K562 (cell line): ENCODE measurements around the gene SIGLEC5. TPM values are rescaled to one million over a fixed set of nuclear protein-coding genes. Genes with fewer than 3 reads are reported as not detected.

ENCODE experiments used
- CREB1 ChIP-seq, 2 experiments: sonication (generic) in 1 of 2; formaldehyde crosslinking in 1 of 2; IDR thresholded peaks; 2 replicates each; pipeline versions ENCODE4 v1.6.1 to v1.8.0; 2012 to 2022; ENCODE audit warnings: inconsistent platforms in 1 of 2, mild to moderate bottlenecking in 1 of 2, missing genetic modification reagents in 1 of 2, moderate library complexity in 1 of 2
- ESRRB ChIP-seq: fragments of 250-450 bp; sonication (Bioruptor Pico); IDR thresholded peaks from 2 replicates; pipeline ENCODE4 v1.5.0; 2020; ENCODE audit warnings: mild to moderate bottlenecking, moderate library complexity, borderline replicate concordance
- FOXK2 ChIP-seq, 2 experiments: fragments of 450-650 bp; IDR thresholded peaks in 1 of 2; conservative IDR thresholded peaks in 1 of 2; 2 replicates each; pipeline ENCODE4 v1.6.1; 2016; ENCODE audit warnings: low read depth in 2 of 2, mild to moderate bottlenecking in 1 of 2
- GTF2F1 ChIP-seq: IDR thresholded peaks from 2 replicates; pipeline ENCODE4 v1.6.1; 2011; ENCODE audit warnings: low read depth, low read length, improper control_type of control experiment
- HLTF ChIP-seq: fragments of 450-650 bp; IDR thresholded peaks from 2 replicates; pipeline ENCODE4 v1.6.1; 2016
- JUND ChIP-seq, 2 experiments: IDR thresholded peaks; 2 replicates in 1 of 2; 3 replicates in 1 of 2; pipeline ENCODE4 v1.6.1; 2011; ENCODE audit warnings: borderline replicate concordance in 2 of 2, low read depth in 2 of 2, low read length in 2 of 2, improper control_type of control experiment in 1 of 2, missing biosample characterization in 1 of 2, missing genetic modification characterization in 1 of 2, missing genetic modification reagents in 1 of 2
- NCOA1 ChIP-seq: fragments of 450-650 bp; IDR thresholded peaks from 2 replicates; pipeline ENCODE4 v1.6.1; 2016; ENCODE audit warnings: low read depth
- PTBP1 ChIP-seq: fragments of 200-400 bp; formaldehyde crosslinking; IDR thresholded peaks from 2 replicates; pipeline ENCODE4 v1.6.1; 2017; ENCODE audit warnings: low read depth, low read length
- PTTG1 ChIP-seq: fragments of 450-650 bp; IDR thresholded peaks from 2 replicates; pipeline ENCODE4 v1.6.1; 2016; ENCODE audit warnings: low read depth, mild to moderate bottlenecking, missing genetic modification characterization, missing compliant biosample characterization
- SIN3B ChIP-seq: fragments of 450-650 bp; IDR thresholded peaks from 2 replicates; pipeline ENCODE4 v1.6.1; 2017; ENCODE audit warnings: low read depth, mild to moderate bottlenecking, moderate library complexity
- SMARCE1 ChIP-seq: fragments of 450-650 bp; IDR thresholded peaks from 2 replicates; pipeline ENCODE4 v1.7.1; 2016; ENCODE audit warnings: mild to moderate bottlenecking
- ZEB2 ChIP-seq: fragments of 450-650 bp; IDR thresholded peaks from 2 replicates; pipeline ENCODE4 v1.6.1; 2016
- ZNF140 ChIP-seq: fragments of 250-450 bp; sonication (Bioruptor Pico); IDR thresholded peaks from 2 replicates; pipeline ENCODE4 v1.8.0; 2021; ENCODE audit warnings: moderate library complexity, mild to moderate bottlenecking, inconsistent platforms
- ZNF224 ChIP-seq: sonication (generic); formaldehyde crosslinking; IDR thresholded peaks from 2 replicates; pipeline ENCODE4 v1.8.0; 2022; ENCODE audit warnings: mild to moderate bottlenecking, missing genetic modification reagents
- ZNF23 ChIP-seq: fragments of 250-450 bp; sonication (Bioruptor Pico); IDR thresholded peaks from 2 replicates; pipeline ENCODE4 v1.4.0; 2020; ENCODE audit warnings: mild to moderate bottlenecking
- ZNF263 ChIP-seq: sonication (generic); formaldehyde crosslinking; IDR thresholded peaks from 2 replicates; pipeline ENCODE4 v1.8.0; 2022; ENCODE audit warnings: mild to moderate bottlenecking, missing genetic modification reagents, borderline replicate concordance
- ZNF41 ChIP-seq: fragments of 250-450 bp; sonication (Bioruptor Pico); conservative IDR thresholded peaks from 2 replicates; pipeline ENCODE4 v1.4.0; 2020; ENCODE audit warnings: mild to moderate bottlenecking
- ZNF583 ChIP-seq: fragments of 250-450 bp; sonication (Bioruptor Pico); IDR thresholded peaks from 2 replicates; pipeline ENCODE4 v1.4.0; 2020
- ZNF830 ChIP-seq: fragments of 250-450 bp; sonication (Bioruptor Pico); IDR thresholded peaks from 2 replicates; pipeline ENCODE4 v1.5.0; 2021; ENCODE audit warnings: mild to moderate bottlenecking
- polyA plus RNA-seq, 8 experiments: library from polyadenylated mRNA; depleted of rRNA in 4 of 8; stranded (reverse) in 5 of 8; unstranded in 3 of 8; fragments of >200 nt; fragmentation: Nextera tagmentation in 2 of 8; fragmentation: Illumina TruSeq in 1 of 8; extraction: Ambion mirVana in 2 of 8; extraction: Trizol in 1 of 8; gene quantifications; 2 replicates each; pipeline versions ENCODE4 v1.2.1 to v1.2.3, GENCODE V29; 2011 to 2014; ENCODE audit warnings: inconsistent platforms in 1 of 8, missing spikeins in 1 of 8
- total RNA-seq, 7 experiments: library from RNA; depleted of rRNA in 6 of 7; stranded (reverse); fragments of >200 nt in 6 of 7; fragmentation: Illumina TruSeq in 2 of 7; extraction: Trizol in 2 of 7; gene quantifications; 2 replicates each; pipeline versions ENCODE4 v1.2.1 to v1.2.3, GENCODE V29; 2011 to 2021; ENCODE audit warnings: low replicate concordance in 1 of 7
- TF ChIP-seq, protein P1 (sequence below), 3 experiments: fragments of 200-800 bp in 1 of 3; fragments of 250-450 bp in 1 of 3; fragments of 450-650 bp in 1 of 3; sonication (Bioruptor Pico) in 1 of 3; sonication (Bioruptor generic) in 1 of 3; formaldehyde crosslinking in 1 of 3; IDR thresholded peaks; 2 replicates each; pipeline versions ENCODE4 v1.6.1 to v1.8.0; 2016 to 2022; ENCODE audit warnings: mild to moderate bottlenecking in 2 of 3, missing genetic modification characterization in 2 of 3, missing compliant biosample characterization in 1 of 3, moderate library complexity in 1 of 3
- TF ChIP-seq, protein P2 (sequence below), 2 experiments: IDR thresholded peaks; 2 replicates each; pipeline ENCODE4 v1.6.1; 2011; ENCODE audit warnings: borderline replicate concordance in 1 of 2, control low read depth in 1 of 2, low read depth in 1 of 2, low read length in 1 of 2, mild to moderate bottlenecking in 1 of 2, mixed read lengths in 1 of 2, moderate library complexity in 1 of 2; ENCODE audit not compliant: insufficient read depth in 1 of 2, insufficient read length in 1 of 2, poor library complexity in 1 of 2, severe bottlenecking in 1 of 2; ENCODE audit errors: extremely low read depth in 1 of 2
- TF ChIP-seq, protein P3 (sequence below): fragments of 450-650 bp; IDR thresholded peaks from one replicate; pipeline ENCODE4 v1.6.1; 2018; ENCODE audit warnings: mild to moderate bottlenecking, moderate library complexity; ENCODE audit not compliant: partially characterized antibody

SIGLEC5 gene
- total and polyA plus RNA-seq, 9 of the 15 experiments (the other 6 are each of a cell fraction or from before 2014, with no cell fraction given): 0.14 TPM; not detected in 8

DNA sequence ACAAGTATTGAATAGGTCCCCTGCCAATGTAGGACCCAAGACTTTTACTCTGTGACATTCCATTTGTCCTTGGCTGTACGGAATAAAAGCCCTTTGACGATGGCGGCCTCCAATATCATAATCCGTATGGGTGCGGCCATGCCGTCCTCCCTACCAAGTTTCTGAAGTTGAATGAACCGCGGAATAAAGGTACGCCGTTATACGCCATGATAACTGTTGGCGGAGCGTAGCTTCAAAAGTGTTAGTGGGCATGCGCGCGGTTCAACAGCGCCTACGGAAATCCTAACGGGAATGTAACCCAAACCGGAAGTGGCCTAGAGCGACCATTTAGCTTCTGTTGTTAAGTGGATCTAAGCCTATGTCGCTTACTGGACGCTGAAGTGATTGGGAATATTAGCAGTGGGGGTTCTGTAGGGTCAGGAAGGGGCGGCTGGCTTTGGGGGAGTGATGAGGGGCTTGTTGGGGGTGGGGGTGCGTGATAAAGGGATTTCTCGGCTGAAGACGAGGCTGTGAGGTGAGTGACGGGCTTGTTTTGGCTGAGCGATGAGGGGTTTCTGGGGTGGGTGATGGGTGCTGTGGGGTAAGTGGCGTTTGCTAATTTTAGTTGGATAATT is 59.1 kb downstream of the SIGLEC5 start, which contains the start of gene ZNF175 (continued):
- TF ChIP-seq, protein P1, sequence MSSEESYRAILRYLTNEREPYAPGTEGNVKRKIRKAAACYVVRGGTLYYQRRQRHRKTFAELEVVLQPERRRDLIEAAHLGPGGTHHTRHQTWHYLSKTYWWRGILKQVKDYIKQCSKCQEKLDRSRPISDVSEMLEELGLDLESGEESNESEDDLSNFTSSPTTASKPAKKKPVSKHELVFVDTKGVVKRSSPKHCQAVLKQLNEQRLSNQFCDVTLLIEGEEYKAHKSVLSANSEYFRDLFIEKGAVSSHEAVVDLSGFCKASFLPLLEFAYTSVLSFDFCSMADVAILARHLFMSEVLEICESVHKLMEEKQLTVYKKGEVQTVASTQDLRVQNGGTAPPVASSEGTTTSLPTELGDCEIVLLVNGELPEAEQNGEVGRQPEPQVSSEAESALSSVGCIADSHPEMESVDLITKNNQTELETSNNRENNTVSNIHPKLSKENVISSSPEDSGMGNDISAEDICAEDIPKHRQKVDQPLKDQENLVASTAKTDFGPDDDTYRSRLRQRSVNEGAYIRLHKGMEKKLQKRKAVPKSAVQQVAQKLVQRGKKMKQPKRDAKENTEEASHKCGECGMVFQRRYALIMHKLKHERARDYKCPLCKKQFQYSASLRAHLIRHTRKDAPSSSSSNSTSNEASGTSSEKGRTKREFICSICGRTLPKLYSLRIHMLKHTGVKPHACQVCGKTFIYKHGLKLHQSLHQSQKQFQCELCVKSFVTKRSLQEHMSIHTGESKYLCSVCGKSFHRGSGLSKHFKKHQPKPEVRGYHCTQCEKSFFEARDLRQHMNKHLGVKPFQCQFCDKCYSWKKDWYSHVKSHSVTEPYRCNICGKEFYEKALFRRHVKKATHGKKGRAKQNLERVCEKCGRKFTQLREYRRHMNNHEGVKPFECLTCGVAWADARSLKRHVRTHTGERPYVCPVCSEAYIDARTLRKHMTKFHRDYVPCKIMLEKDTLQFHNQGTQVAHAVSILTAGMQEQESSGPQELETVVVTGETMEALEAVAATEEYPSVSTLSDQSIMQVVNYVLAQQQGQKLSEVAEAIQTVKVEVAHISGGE (CRISPR knock-in tag; IDR thresholded peaks at IDR 0.05): peak in 1 of 3 experiments; percentile 92; a peak in 2 of 6 replicates
- no peak for TF ChIP-seq ZNF140 (CRISPR knock-in tag)
- TF ChIP-seq ZNF830 (CRISPR knock-in tag): no peak
- TF ChIP-seq NCOA1: peak; percentile 29; the same call in 1 of the 2 replicates
- no peak for TF ChIP-seq GTF2F1
- peak in 1 of 2 experiments; percentile 33; a peak in 1 of 4 replicates for TF ChIP-seq FOXK2 (conservative IDR thresholded peaks at IDR 0.05 in 1 of 2, IDR thresholded peaks at IDR 0.05 in 1 of 2; ENCODE audit: low read depth in 2 of 2)
- TF ChIP-seq ZNF23 (CRISPR knock-in tag): no peak
- no peak for TF ChIP-seq ZNF583
- TF ChIP-seq CREB1 (IDR thresholded peaks at IDR 0.05): no peak
- TF ChIP-seq CREB1 (CRISPR knock-in tag; IDR thresholded peaks at IDR 0.05): peak; percentile 41; the same call in 1 of the 2 replicates
- peak; percentile 65; the same call in 1 of the 2 replicates for TF ChIP-seq PTTG1 (tag)
- peak; percentile 53; the same call in 1 of the 2 replicates for TF ChIP-seq HLTF
- TF ChIP-seq, protein P2, sequence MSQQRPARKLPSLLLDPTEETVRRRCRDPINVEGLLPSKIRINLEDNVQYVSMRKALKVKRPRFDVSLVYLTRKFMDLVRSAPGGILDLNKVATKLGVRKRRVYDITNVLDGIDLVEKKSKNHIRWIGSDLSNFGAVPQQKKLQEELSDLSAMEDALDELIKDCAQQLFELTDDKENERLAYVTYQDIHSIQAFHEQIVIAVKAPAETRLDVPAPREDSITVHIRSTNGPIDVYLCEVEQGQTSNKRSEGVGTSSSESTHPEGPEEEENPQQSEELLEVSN (IDR thresholded peaks at IDR 0.05; ENCODE audit: borderline replicate concordance in 1 of 2, extremely low read depth in 1 of 2, insufficient read depth in 1 of 2, insufficient read length in 1 of 2, low read depth in 1 of 2, low read length in 1 of 2, poor library complexity in 1 of 2, severe bottlenecking in 1 of 2): peak in 1 of 2 experiments; percentile 26
- TF ChIP-seq PTBP1: no peak
- no peak for TF ChIP-seq ZNF263
- TF ChIP-seq ZNF41: no peak
- TF ChIP-seq ZEB2: no peak
- TF ChIP-seq ESRRB: no peak
- TF ChIP-seq, protein P3, sequence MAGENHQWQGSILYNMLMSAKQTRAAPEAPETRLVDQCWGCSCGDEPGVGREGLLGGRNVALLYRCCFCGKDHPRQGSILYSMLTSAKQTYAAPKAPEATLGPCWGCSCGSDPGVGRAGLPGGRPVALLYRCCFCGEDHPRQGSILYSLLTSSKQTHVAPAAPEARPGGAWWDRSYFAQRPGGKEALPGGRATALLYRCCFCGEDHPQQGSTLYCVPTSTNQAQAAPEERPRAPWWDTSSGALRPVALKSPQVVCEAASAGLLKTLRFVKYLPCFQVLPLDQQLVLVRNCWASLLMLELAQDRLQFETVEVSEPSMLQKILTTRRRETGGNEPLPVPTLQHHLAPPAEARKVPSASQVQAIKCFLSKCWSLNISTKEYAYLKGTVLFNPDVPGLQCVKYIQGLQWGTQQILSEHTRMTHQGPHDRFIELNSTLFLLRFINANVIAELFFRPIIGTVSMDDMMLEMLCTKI: no peak
- TF ChIP-seq SMARCE1: no peak
- no peak for TF ChIP-seq SIN3B
- peak; percentile 47; the same call in 1 of the 2 replicates for TF ChIP-seq JUND (IDR thresholded peaks at IDR 0.05; ENCODE audit: borderline replicate concordance, low read depth, low read length)
- peak; percentile 66; the same call in 1 of the 3 replicates for TF ChIP-seq JUND (tag; IDR thresholded peaks at IDR 0.05; ENCODE audit: borderline replicate concordance, low read depth, low read length)
- TF ChIP-seq ZNF224 (CRISPR knock-in tag): no peak
